Placental epithelial cell (primary cell): ENCODE measurements around the gene KRTAP5-10. TPM values are rescaled to one million over a fixed set of nuclear protein-coding genes. Genes with fewer than 3 reads are reported as not detected.

Source experiments
- small RNA-seq: library from RNA; depleted of rRNA; stranded (forward); fragments of <200 nt; gene quantifications from one replicate; pipeline ENCODE3, GENCODE V24; 2012
- total RNA-seq: library from RNA; depleted of rRNA; stranded (reverse); fragments of >200 nt; gene quantifications from 2 replicates; pipeline ENCODE4 v1.2.3, GENCODE V29; 2012

Gene KRTAP5-10, protein sequence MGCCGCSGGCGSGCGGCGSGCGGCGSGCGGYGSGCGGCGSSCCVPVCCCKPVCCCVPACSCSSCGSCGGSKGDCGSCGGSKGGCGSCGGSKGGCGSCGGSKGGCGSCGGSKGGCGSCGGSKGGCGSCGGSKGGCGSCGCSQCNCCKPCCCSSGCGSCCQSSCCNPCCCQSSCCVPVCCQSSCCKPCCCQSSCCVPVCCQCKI
- total RNA-seq = not detected in 2 replicates

DNA sequence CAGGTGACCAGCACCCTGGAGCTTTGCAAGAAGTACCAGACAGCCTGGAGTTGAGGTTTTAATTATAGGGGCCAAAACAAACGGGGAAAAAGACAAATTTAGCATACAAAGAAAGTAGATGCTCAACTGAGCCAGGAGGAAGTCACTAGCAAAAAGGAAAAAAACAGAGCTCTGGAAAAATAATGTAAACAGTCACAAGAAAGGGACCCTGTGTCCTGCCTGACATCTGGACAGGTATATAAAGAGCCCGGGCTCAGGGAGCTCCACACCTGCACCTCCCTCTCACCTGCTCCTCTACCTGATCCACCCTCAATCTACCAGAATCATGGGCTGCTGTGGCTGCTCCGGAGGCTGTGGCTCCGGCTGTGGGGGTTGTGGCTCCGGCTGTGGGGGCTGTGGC, at the start of gene KRTAP5-10:
Gene KRTAP5-10 (plus strand): TSS at position 301 of the 400 bp plus-strand sequence. CDS start 25 bp downstream, at position 326.

DNA sequence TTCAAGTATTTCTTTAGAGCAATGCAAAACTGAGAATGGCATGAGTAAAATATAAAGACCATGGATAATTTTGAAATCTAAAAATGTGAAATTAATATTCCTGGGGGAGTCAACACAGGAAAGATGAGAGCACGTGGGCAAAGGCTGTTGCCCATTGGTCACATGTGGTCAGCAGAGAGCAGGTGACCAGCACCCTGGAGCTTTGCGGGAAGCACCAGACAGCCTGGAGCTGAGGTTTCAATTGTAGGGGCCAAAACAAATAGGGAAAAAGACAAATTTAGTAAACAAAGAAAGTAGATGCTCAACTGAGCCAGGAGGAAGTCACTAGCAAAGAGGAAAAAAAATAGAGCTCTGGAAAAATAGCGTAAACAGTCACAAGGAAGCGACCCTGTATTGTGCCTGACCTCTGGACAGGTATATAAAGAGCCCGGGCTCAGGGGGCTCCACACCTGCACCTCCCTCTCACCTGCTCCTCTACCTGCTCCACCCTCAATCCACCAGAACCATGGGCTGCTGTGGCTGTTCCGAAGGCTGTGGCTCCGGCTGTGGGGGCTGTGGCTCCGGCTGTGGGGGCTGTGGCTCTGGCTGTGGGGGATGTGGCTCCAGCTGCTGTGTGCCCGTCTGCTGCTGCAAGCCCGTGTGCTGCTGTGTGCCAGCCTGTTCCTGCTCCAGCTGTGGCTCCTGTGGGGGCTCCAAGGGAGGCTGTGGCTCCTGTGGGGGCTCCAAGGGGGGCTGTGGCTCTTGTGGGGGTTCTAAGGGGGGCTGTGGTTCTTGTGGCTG, 38.4 kb upstream of the KRTAP5-10 start, which contains the start of gene KRTAP5-7:
Gene KRTAP5-7 (plus strand): TSS at position 472 of the 780 bp plus-strand sequence. CDS start 34 bp downstream, at position 506.

DNA sequence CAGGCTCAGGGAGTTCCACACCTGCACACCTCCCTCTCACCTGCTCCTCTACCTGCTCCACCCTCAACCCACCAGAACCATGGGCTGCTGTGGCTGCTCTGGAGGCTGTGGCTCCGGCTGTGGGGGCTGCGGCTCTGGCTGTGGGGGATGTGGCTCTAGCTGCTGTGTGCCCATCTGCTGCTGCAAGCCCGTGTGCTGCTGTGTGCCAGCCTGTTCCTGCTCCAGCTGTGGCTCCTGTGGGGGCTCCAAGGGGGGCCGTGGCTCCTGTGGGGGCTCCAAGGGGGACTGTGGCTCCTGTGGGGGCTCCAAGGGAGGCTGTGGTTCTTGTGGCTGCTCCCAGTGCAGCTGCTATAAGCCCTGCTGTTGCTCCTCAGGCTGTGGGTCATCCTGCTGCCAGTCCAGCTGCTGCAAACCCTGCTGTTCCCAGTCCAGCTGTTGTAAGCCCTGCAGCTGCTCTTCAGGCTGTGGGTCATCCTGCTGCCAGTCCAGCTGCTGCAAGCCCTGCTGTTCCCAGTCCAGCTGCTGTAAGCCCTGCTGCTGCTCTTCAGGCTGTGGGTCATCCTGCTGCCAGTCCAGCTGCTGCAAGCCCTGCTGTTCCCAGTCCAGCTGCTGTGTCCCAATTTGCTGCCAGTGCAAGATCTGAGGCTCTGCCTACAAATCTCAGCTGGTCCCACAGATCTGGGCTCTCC, 27.2 kb upstream of the KRTAP5-10 start, which contains the start of gene KRTAP5-8:
Gene KRTAP5-8 (plus strand): TSS at position 49 of the 689 bp plus-strand sequence. CDS start 31 bp downstream, at position 80.

DNA sequence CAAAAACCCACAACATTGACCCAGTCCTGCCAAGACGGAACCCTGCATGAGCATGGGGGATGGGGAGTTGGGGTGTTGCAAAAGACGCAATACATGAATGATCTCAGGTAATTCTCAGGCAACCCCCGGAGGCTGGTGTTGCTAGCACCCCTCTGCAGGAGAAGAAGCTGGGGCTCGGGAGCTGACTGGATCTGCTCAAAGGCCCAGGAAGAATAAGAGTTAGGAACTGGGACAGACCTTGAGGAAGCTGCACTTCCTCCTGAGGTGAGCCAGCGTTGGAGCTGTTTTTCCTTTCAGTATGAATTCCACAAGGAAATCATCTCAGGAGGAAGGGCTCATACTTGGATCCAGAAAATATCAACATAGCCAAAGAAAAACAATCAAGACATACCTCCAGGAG, 17.2 kb upstream of the KRTAP5-10 start, which contains the start of gene KRTAP5-9:
Gene KRTAP5-9 (plus strand): TSS at position 301 of the 400 bp plus-strand sequence. CDS start 238 bp downstream, outside the sequence.

DNA sequence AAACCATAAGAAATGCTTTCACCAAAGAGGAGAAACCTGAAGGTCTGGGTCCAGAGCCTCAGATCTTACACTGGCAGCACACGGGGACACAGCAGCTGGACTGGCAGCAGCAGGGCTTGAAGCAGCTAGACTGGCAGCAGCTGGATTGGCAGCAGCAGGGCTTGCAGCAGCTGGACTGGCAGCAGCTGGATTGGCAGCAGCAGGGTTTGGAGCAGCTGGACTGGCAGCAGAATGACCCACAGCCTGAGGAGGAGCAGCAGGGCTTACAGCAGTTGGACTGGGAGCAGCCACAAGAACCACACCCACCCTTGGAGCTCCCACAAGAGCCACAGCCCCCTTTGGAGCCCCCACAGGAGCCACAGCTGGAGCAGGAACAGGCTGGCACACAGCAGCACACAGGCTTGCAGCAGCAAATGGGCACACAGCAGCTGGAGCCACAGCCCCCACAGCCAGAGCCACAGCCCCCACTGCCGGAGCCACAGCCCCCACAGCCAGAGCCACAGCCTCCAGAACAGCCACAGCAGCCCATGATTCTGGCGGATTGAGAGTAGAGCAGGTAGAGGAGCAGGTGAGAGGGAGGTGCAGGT, 17.0 kb downstream of the KRTAP5-10 start, which contains the start of gene KRTAP5-11:
Gene KRTAP5-11 (minus strand): TSS at position 567 of the 587 bp plus-strand sequence. CDS start 38 bp downstream, at position 529.

Small RNA genes within 50 kb of the gene (small RNA-seq; reads per million reads assigned to genes)
- not detected for gene AP000867.1
- gene KRTAP5-14P = not detected

Other genes starting within 250 kb of the KRTAP5-10 start
- gene DHCR7, start 117.2 kb upstream of the KRTAP5-10 start, total RNA-seq = 5.1 and 38.3 TPM in 2 replicates
- 91.9 and 106 TPM in 2 replicates for gene NADSYN1, start 112.4 kb upstream of the KRTAP5-10 start, total RNA-seq
- gene KRTAP5-7, start 38.3 kb upstream of the KRTAP5-10 start, total RNA-seq = under 0.01 TPM in 1 of 2 replicates, not detected in the other
- not detected in 2 replicates for gene KRTAP5-8, start 27.5 kb upstream of the KRTAP5-10 start, total RNA-seq
- gene KRTAP5-9, start 17.1 kb upstream of the KRTAP5-10 start, total RNA-seq = not detected in 2 replicates
- not detected in 2 replicates for gene KRTAP5-11, start 17.3 kb downstream of the KRTAP5-10 start, total RNA-seq